Stomach (tissue), 9 donors: Measurements from ENCODE around the gene CFAP46. TPM values are rescaled to one million over a fixed set of nuclear protein-coding genes. Genes with fewer than 3 reads are reported as not detected.
"Not testable (repeated sequence)": the region's sequence is repeated elsewhere in the genome, so short reads cannot be mapped to it uniquely, and the experiment has no call there.

Experiments used
- DNase-seq, 2 donors: peaks; one replicate each; pipeline versions ENCODE4 v3.0.0 to v3.0.0-alpha.2; 2013 to 2019
- H3K27ac ChIP-seq, 5 donors: fragments of 200-600 bp in 4 of 5; sonication (generic) in 4 of 5; one replicate each; pipeline ENCODE4 v1.5.1; 2013 to 2019; ENCODE audit warnings: mild to moderate bottlenecking in 1 of 5, moderate library complexity in 1 of 5
- H3K27me3 ChIP-seq, 3 donors: fragments of 200-600 bp; sonication (generic); one replicate each; pipeline ENCODE4 v1.5.1; 2017 to 2019; ENCODE audit warnings: mixed run types in 1 of 3
- H3K36me3 ChIP-seq, 4 donors: fragments of 200-600 bp; sonication (generic); 1 replicate in 3 of 4; 2 replicates in 1 of 4; pipeline ENCODE4 v1.5.1; 2016 to 2019
- H3K4me1 ChIP-seq, 4 donors: fragments of 200-600 bp; sonication (generic); one replicate each; pipeline ENCODE4 v1.5.1; 2016 to 2019
- H3K4me3 ChIP-seq, 4 donors: fragments of 200-600 bp; sonication (generic) in 3 of 4; one replicate each; pipeline ENCODE4 v1.5.1; 2016 to 2019; ENCODE audit warnings: mild to moderate bottlenecking in 1 of 4
- H3K9me3 ChIP-seq, 4 donors: fragments of 200-600 bp; sonication (generic); one replicate each; pipeline ENCODE4 v1.5.1; 2016 to 2019
- EP300 ChIP-seq: sonication (generic); formaldehyde crosslinking; IDR thresholded peaks from one replicate; pipeline ENCODE4 v1.6.1; 2017; ENCODE audit warnings: antibody characterized with exemption
- POLR2A ChIP-seq, 4 donors: fragments of 450-650 bp; IDR thresholded peaks; one replicate each; pipeline ENCODE4 v1.6.1; 2016; ENCODE audit warnings: antibody characterized with exemption in 4 of 4, control low read depth in 2 of 4, mild to moderate bottlenecking in 1 of 4, moderate library complexity in 1 of 4
- POLR2AphosphoS5 ChIP-seq, 3 donors: sonication (generic); formaldehyde crosslinking; IDR thresholded peaks; one replicate each; pipeline ENCODE4 v1.6.1; 2016; ENCODE audit warnings: antibody characterized with exemption in 3 of 3
- WGBS, 5 donors: extraction: QIAGEN DNeasy Blood & Tissue Kit in 3 of 5; methylation state at CpG; one replicate each; pipeline versions ENCODE4 v1.1.5 to v1.1.7; 2013 to 2018; 5-methylcytosine and 5-hydroxymethylcytosine counted together
- intact Hi-C: fragments of 100-400 bp; cut with DNase I; formaldehyde crosslinking; loops from one replicate; pipeline ENCODE4 v1.15.1; 2023; ENCODE audit warnings: low total_unique reads
- polyA plus RNA-seq, 3 donors: library from polyadenylated mRNA; stranded (reverse); fragments of 200-250 nt; gene quantifications; one replicate each; pipeline ENCODE4 v1.2.3, GENCODE V29; 2013
- total RNA-seq, 5 donors: library from RNA; depleted of rRNA; stranded (reverse); fragments of >200 nt; gene quantifications; one replicate each; pipeline versions ENCODE4 v1.1.0 to v1.2.3, GENCODE V29; 2014 to 2016
- TF ChIP-seq, protein P1 (sequence below), 7 experiments: fragments of 450-650 bp in 4 of 7; fragments of 200-600 bp in 3 of 7; sonication (generic) in 3 of 7; IDR thresholded peaks; one replicate each; pipeline ENCODE4 v1.5.1; 2016 to 2019; ENCODE audit warnings: antibody characterized with exemption in 7 of 7, control low read depth in 2 of 7, mild to moderate bottlenecking in 1 of 7
- donor health status: healthy with polysubstance abuse.
- donor health status: Bipolar disorder and iron deficiency.
- donor health status: healthy.

CFAP46 gene
- total and polyA plus RNA-seq, 8 donors, result under 0.01 to 5.8 (median 1.8) TPM; not detected in 1

GRCh38 chr10:132924046-132924952, 18.1 kb downstream of the CFAP46 start:
- WGBS, 5 donors, result 88 to 92% (median 92%) methylated on average over 8 to 42 of the region's 42 CpGs
- no peaks in the 10 kb centered on the region for H3K9me3 ChIP-seq
- H3K4me1 ChIP-seq, result no peaks in the 10 kb centered on the region
- H3K27me3 ChIP-seq, result peaks cover 0 to 40% (median 0%) of the 10 kb centered on the region in 3 donors
- intact Hi-C loops, result no loop called here
- no peak for DNase-seq
- no peak for TF ChIP-seq POLR2A (IDR thresholded peaks at IDR 0.05)
- TF ChIP-seq EP300, result no peak
- TF ChIP-seq, protein P1, sequence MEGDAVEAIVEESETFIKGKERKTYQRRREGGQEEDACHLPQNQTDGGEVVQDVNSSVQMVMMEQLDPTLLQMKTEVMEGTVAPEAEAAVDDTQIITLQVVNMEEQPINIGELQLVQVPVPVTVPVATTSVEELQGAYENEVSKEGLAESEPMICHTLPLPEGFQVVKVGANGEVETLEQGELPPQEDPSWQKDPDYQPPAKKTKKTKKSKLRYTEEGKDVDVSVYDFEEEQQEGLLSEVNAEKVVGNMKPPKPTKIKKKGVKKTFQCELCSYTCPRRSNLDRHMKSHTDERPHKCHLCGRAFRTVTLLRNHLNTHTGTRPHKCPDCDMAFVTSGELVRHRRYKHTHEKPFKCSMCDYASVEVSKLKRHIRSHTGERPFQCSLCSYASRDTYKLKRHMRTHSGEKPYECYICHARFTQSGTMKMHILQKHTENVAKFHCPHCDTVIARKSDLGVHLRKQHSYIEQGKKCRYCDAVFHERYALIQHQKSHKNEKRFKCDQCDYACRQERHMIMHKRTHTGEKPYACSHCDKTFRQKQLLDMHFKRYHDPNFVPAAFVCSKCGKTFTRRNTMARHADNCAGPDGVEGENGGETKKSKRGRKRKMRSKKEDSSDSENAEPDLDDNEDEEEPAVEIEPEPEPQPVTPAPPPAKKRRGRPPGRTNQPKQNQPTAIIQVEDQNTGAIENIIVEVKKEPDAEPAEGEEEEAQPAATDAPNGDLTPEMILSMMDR (IDR thresholded peaks at IDR 0.05), result no peak
- no peak for TF ChIP-seq POLR2AphosphoS5 (IDR thresholded peaks at IDR 0.05)
- no peak overlapping the region for H3K4me3 ChIP-seq
- no peak overlapping the region for H3K27ac ChIP-seq
- no peaks in the 10 kb centered on the region for H3K36me3 ChIP-seq

DNA sequence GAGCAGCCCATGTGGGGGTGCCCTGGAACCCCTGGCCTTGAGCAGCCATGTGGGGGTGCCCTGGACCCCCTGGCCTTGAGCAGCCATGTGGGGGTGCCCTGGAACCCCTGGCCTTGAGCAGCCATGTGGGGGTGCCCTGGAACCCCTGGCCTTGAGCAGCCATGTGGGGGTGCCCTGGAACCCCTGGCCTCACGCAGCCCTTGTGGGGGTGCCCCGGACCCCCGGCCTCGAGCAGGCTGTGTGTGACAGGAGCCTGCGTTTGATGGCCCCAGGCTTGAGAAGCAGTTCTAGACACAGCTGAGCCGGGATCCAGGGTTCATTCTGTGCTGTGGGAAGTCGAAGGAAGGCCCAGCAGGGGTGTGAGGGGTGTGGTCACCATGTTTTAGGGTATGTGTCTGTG, 19.0 kb downstream of the CFAP46 start:
- H3K4me3 ChIP-seq, H3K27ac ChIP-seq, H3K36me3 ChIP-seq, H3K9me3 ChIP-seq, H3K4me1 ChIP-seq, DNase-seq, intact Hi-C loops: not testable (repeated sequence)
- WGBS, 5 donors, result 69 to 86% (median 78%) methylated on average over 3 to 7 of the region's 7 CpGs
- H3K27me3 ChIP-seq, result peaks cover 0 to 49% (median 0%) of the 10 kb centered on the region in 3 donors

- no peak for TF ChIP-seq POLR2A (IDR thresholded peaks at IDR 0.05)
- TF ChIP-seq, protein P1 (IDR thresholded peaks at IDR 0.05), result no peak
- no peak for TF ChIP-seq POLR2AphosphoS5 (IDR thresholded peaks at IDR 0.05)
- no peak for TF ChIP-seq EP300
- intact Hi-C loops, result no loop called here
- no peaks in the 10 kb centered on the region for H3K36me3 ChIP-seq
- no peak for DNase-seq
- no peak overlapping the region for H3K27ac ChIP-seq
- peaks cover 0 to 49% (median 0%) of the 10 kb centered on the region in 3 donors for H3K27me3 ChIP-seq
- 55 to 79% (median 77%) methylated on average over 1 to 17 of the region's 17 CpGs for WGBS, 5 donors
- H3K4me1 ChIP-seq, result no peaks in the 10 kb centered on the region
- no peaks in the 10 kb centered on the region for H3K9me3 ChIP-seq
- no peak overlapping the region for H3K4me3 ChIP-seq
Measured at GRCh38 chr10:132922872-132923271, 19.5 kb downstream of the CFAP46 start.

DNA sequence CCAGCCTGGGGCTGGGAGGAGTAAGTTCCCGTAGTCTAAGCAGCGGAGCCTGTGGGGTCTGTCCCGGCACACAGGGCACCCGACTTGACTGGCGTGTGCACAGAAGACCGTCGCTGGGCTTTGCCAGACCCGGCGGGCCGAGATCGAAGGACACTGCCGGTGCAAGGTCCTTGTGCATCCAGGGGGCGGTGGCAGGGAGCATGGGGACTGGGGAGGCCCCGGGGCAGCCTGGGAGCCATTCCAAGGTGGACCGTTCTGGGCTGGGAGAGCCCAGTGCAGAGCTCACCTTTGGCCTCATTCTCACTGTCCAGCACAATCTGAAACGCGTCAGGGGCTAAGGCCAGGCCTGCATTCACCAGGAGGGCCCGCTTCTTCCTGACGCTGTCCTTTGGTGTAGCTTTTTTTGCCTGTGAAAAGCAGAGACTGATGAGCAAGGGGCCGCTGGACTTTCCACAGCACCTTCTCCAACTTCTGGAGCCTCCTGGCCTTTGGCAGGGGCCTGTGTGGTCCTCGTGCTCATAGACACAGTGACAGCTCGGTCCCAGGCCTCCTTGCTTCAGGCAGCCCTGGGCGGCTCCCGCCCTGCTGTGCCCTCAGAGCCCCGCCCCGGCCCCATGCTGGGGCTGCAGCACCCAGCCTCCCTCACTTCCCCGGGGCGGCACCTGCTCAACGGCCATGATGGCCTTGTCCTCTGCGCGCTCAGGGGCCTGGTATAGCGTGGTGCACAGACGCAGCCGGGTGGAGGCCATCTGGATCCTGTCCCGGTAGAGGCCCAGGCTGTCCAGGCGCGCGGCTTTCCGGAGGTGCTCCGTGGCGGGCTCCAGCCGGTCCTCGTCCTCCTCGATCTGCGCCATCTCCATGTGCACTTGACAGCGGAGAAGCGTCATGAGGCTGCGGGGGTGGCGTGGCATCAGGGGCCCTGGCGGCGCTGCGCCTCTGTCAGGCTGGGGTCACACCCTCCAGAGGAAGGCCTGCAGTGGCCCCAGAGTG, 20.3 kb downstream of the CFAP46 start:
- DNase-seq, result peak in 1 of 2 donors; percentile 34
- intact Hi-C loops, result no loop called here

More for the DNA sequence above, 20.3 kb downstream of the CFAP46 start:
- Histone ChIP-seq H3K9me3 (no peaks in the 10 kb centered on the region), H3K4me1 (peaks cover 0 to under 1% (median under 1%) of the 10 kb centered on the region in 4 donors), H3K36me3 (no peaks in the 10 kb centered on the region), H3K27me3 (peaks cover 0 to 50% (median 0%) of the 10 kb centered on the region in 3 donors), H3K4me3 (no peak overlapping the region), H3K27ac (no peak overlapping the region)
- TF ChIP-seq EP300 (no peak), POLR2AphosphoS5 (IDR thresholded peaks at IDR 0.05) (no peak), POLR2A (IDR thresholded peaks at IDR 0.05) (no peak)
- TF ChIP-seq, protein P1 (IDR thresholded peaks at IDR 0.05), result no peak
- 78 to 88% (median 81%) methylated on average over 34 to 52 of the region's 52 CpGs for WGBS, 5 donors
